GM19467 (cell line): ENCODE results near the gene SCYL1.
"Not testable (repeated sequence)": the region's sequence is repeated elsewhere in the genome, so short reads cannot be mapped to it uniquely, and the experiment has no call there.

Experiments
- ATAC-seq: cut with Tn5 transposase; IDR thresholded peaks from one replicate; pipeline ENCODE4 v1.9.1; 2021; ENCODE audit warnings: mild to moderate bottlenecking, moderate library complexity; ENCODE audit not compliant: unreplicated experiment

SCYL1 gene

GRCh38 chr11:65564879-65565559 is 40.1 kb downstream of the SCYL1 start:
- not testable (repeated sequence) for ATAC-seq

- ATAC-seq, result no peak
Measured at GRCh38 chr11:65565624-65566453, 41.0 kb downstream of the SCYL1 start.

DNA sequence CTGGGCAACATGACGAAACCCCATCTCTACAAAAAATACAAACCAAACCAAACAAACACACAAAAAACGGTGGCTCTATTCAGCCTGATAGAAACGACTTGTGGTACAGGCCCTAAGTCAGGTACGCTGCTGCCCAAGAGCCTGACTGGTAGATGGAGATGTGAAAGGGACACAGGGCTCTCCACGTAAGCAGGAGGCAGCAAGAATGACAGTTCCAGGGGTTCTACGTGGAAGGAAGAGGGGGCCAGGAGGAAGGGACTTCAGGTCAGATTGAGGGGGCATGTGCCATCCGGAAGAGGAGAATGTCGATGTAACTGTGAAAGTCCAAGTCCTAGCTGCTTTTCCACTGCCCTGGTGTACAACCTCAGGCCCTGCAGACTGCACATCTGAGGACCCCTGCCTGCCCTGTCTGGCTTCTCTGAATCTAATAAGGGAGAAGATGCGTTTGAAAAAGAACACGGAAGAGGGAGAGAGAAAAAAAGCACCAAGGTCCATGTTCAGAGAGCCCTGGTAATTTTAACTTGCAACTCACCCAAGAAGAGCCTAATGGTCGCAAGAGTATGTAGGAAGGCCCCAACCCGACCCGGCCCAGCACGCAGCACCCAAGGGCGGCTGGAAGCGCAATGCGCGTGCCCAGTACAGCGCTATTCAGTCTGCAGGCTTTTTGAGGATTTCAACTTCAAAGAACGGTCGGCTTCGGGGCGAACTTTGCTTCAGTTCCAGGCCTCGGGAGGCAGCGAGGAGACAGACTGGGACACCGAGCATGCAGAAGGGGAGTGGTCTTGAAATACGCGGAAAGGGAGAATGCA is 44.5 kb downstream of the SCYL1 start:
- ATAC-seq, result peak; percentile 0

DNA sequence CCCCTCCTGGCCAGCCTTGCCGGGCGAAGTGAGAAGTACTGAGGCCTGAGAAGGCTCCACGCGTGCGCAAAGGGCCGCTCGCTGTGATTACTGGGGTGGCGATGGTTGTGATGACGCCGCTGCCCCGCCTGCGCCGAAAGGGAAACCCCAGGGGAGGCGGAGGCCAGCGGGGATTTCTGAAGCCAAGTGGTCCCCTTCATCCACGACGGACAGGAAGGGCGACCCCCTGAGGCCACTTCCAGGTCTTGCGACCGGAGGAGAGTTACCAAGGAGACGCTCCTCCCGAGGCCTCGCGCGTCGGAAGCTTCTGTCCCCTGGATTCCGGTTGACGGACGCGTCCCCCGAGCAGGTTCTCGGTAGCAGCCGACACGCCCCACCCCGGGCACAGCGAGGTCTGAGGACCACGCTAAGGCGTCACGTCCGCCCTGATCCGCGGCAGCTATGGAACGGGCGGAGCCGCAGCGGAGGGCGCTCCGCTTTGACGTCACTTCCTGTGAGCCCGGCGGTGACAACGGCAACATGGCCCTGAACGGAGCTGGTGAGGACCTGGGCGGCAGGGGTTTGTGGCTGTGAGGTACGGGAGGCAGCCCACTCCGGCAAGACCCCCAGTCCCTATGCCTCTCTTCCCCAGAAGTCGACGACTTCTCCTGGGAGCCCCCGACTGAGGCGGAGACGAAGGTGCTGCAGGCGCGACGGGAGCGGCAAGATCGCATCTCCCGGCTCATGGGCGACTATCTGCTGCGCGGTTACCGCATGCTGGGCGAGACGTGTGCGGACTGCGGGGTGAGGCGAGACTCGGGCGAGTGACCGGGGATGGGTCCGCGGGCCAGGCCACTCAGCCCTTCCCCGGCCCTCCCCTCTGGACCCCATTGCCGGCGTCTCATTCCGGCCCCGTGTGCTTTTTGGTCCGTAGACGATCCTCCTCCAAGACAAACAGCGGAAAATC is 45.4 kb downstream of the SCYL1 start, which contains the start of gene ZNRD2:
Gene ZNRD2, plus strand, starts transcription at position 505 of the 946 bp plus-strand sequence. Its CDS starts 15 bp downstream, at position 520.
- peak; percentile 55 for ATAC-seq

DNA sequence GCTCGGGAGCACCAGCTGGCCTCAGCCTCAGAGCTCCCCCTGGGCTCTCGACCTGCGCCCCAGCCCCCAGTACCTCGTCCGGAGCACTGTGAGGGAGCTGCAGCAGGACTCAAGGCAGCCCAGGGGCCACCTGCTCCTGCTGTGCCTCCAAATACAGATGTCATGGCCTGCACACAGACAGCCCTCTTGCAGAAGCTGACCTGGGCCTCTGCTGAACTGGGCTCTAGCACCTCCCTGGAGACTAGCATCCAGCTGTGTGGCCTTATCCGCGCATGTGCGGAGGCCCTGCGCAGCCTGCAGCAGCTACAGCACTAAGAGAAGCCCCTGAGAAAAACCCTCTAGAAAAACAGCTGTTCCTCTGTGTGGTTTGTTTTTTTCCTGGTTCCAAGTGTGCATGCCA is 46.5 kb downstream of the SCYL1 start:
- no peak for ATAC-seq

DNA sequence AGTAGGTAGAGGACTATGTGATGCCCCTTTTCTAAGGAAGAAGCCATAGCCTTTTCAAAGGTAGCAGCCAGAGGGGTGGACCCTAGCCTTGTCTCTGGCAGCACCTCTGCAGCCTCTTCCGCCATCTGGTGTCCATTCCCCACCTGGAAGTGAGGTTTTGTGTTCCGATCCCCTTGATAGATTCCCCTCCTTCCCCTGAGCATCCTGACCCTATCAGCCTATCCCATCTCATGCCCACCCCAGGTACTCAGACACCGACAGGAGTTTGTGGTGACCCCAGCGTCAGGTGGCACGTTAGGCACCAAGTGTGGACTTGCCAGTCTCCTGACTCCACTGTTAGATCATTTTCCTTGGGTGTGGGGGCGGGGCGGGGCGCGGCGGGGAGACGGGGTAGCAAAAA is 47.1 kb downstream of the SCYL1 start:
- ATAC-seq, result no peak

DNA sequence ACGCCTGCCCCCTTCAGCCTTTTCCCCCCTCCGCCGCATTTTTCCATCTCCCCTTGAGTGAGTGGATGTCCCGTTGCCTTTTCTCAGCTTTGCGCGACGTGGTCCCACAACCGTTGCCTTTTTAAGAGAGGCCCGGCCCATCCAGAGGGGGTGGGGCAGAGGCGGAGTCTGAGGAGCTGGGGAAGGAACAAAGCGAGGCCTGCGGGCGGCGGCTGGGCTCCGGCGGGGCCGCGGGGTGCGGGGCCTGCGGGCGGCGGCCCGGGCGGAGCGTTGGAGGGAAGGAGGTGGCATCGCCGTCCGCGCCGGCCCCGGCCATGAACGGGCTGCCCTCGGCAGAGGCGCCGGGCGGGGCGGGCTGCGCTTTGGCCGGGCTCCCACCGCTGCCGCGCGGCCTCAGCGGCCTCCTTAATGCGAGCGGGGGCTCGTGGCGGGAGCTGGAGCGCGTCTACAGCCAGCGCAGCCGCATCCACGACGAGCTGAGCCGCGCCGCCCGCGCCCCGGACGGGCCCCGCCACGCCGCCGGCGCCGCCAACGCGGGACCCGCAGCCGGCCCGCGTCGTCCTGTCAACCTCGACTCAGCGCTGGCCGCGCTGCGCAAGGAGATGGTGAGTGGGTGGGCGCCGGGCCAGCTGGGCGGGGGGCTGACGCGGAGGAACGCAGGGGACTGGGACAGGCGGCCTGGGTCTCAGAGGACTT is 47.6 kb downstream of the SCYL1 start, which contains the start of gene FAM89B:
Gene FAM89B, plus strand, starts transcription at position 183 of the 696 bp plus-strand sequence. Its CDS starts 132 bp downstream, at position 315.
- ATAC-seq, result no peak

- no peak for ATAC-seq
Measured at GRCh38 chr11:65573391-65574079, 48.7 kb downstream of the SCYL1 start.

DNA sequence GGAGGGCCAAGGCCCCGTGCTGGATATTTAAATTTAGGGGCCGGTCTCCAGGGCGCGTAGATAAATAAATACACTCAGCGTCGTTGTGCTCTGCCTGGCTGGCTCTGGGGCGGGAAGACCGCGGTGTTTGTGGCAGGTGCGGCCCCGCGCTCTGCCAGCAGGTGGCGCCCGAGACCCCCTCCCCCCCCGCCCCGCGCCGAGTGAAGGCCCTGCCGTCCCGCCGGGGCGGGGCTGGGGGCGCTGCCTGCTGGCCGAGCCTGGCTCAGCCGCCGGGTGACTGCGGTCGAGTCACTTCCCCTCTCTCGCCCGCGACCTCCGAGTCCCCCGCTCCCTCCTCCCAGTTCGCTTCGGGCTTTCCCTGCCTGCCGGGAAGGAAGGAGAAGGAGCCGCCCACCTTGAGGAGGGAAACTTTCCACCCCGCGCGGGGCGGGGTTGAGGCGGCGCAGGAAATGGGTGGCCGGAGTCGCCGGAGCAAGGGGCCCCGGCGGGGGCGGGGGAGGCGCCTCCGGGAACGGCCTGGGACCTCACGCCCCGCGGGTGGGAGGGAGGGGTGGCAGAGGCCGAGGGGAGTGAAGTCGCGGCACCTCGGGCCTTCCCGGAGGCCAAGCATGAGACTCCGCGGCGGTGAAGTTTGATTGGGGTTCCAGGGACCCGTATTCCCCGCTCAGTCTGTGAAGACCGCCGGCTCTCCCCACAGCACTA is 49.4 kb downstream of the SCYL1 start:
- ATAC-seq, result peak; percentile 28

DNA sequence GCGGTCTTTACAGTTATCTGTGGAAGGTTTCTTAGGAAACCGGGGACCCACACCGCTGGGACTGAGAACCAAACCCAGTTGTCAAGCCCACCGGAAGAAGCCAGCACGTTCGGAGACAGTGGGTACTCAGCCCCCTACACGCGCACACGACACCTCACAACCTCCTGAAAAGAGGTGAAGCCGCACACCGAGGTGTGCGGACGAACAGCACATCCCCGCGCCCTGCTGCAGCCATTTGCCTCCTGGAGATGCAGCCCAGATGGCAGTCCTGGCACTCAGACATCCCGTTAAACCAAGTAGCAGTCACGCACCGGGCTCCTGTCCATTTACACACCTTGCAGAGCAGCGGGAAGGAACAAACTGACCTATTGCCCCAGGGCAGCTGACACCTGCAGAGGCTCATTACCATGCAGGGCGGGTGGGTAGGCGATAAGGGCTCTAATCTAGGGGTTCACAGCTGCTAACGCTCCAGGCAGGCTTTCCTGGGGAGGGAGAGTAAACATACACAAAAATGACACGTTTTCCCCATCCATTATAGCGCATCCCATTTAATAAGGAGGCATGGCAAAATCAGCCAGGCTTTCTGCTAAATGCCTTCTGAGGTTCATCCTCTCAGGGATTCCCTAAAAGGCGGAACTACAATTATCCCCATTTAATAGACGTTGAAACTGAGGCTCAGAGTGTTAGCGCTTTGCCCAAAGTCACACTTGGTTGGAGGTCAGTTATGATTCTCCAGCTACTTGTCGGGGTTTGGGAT is 50.1 kb downstream of the SCYL1 start:
- ATAC-seq, result no peak

DNA sequence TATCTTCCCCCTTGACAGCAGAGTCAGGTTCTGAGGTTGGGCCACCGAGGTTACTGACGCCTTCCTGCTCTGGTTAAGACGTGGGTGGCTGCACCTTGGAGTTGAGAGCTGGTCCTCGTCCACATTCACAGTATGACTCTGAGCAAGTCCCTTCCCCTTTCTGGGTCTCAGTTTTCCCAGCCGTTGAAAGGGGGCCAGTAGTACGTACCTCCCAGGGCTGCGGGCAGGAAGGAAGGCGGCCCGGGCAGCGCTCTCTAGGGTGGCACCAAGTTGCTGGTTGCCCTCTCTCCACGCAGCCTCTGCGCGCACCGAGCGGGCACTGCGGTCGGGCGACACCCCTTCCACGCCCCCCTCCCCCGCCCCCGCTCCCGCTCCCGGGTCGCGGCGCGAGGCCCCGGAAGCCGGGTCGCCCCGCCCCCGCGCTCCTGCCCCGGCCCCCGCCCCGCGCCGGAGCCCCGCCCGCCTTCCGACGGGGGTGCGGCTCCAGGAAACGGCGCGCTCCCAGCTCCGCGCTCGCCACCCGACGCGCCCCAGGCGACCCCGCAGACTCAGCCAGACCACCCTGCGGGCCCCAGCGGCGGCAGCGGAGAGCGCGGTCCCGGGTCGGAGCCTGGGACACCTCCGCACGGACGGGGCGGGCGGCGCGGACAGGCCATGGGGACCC is 50.8 kb downstream of the SCYL1 start, which contains the start of gene EHBP1L1:
Gene EHBP1L1, plus strand, starts transcription at position 486 of the 664 bp plus-strand sequence. CDS start 250 bp downstream, outside the sequence.
- ATAC-seq, result no peak

GRCh38 chr11:65576232-65576866 is 51.5 kb downstream of the SCYL1 start:
- ATAC-seq, result no peak

DNA sequence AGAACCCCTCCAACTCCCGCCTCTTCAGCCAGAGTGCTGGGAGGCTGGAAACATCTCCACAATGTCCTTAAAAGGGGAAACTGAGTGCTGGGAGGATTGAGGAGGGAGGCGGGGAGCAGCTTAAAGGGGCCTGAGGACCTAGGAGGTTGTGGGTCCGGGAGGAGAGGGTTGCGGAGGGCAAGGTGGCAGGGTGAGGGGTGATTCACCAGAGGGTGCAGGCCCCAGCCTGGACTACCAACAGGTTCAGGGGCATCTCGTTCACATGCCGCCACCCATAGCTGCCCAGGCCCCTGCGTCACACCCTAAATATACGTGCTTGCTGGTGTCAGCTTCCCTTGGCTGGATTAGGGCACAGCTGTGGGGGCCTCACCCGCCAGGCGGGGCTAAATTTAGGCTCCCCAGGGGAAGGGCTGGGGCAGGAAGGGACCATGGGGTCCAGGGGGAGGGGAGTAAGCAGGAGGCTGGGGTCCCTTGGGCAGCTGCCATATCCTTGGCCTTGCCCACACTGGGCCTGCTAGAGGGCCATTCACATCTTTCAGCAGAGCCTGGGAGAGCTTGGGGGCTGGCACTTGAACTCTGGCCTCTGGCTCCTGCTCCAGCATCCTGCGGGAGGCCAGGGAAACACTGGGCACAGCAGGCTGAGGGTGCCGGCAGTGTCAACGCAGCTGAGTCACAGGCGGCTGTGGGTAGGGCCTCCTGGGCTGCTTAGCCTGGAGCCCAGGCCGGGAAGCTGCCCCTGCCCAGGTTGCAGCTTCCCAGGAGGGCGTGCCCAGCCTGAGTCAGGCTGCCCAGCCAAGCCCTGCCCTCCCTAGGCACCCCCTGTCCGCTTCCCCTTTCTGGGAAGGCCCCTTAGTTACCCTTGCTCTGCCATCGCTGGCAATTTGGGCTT is 52.2 kb downstream of the SCYL1 start:
- no peak for ATAC-seq

DNA sequence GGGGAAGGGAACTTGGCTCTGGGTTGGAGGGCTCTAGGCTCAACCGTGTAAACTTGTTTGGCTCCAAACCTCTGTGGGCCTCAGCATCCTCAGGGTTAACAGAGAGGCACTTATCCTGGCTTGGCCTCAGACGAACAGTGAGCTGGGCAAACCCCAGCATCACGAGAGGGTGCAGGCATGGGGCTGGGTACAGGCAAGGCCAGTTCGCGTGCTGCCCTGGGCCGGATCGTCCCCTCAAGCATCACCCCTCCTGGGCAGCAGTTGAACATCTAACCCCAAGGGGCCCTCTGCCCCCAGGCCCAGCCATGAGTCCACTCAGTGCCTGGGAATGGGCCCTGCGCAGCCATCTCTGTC is 52.9 kb downstream of the SCYL1 start:
- no peak for ATAC-seq

DNA sequence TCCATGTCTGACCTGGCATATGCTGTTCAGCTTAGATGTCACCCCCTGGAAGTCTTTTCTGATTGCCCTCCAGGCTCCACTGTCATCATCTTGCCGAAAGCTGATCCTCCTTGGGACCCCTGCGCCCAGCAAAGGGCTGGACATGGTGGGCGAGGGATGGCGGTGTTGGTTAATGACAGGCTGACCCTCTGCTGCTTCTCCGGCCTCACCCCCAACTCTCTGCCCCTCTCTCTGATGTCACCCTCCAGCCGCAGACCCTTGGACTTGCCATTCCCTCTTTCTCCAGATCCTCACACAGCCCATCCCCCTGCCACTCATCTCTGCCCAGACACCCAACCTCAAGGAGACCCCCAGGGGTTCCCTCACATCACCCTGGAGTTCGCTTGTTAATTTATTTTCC is 53.3 kb downstream of the SCYL1 start:
- no peak for ATAC-seq

GRCh38 chr11:65578667-65579066 is 53.8 kb downstream of the SCYL1 start:
- ATAC-seq, result no peak
